Fibroblast of the aortic adventitia (primary cell): Measurements from ENCODE around the gene MGME1. TPM values are rescaled to one million over a fixed set of nuclear protein-coding genes. Genes with fewer than 3 reads are reported as not detected.

Source experiments
- DNase-seq: peaks from one replicate; pipeline ENCODE4 v3.0.0-alpha.2; 2010; ENCODE audit warnings: low read depth
- H3K4me3 ChIP-seq: 2 replicates; pipeline ENCODE4 v1.5.1; 2011; ENCODE audit warnings: low read depth, mild to moderate bottlenecking, control low read depth, low read length, moderate library complexity
- CTCF ChIP-seq: IDR thresholded peaks from 2 replicates; pipeline ENCODE4 v1.5.1; 2011; ENCODE audit warnings: mild to moderate bottlenecking, low read length, control low read depth, inconsistent platforms; ENCODE audit not compliant: insufficient read depth
- total RNA-seq: library from RNA; depleted of rRNA; stranded (reverse); fragments of >200 nt; gene quantifications from 2 replicates; pipeline ENCODE4 v1.2.3, GENCODE V29; 2012; ENCODE audit warnings: low replicate concordance

Gene MGME1
- total RNA-seq, 1 donor = 18.6 TPM

GRCh38 chr20:17971300-17972013 is 2.6 kb downstream of the MGME1 start:
- DNase-seq = peak; percentile 62
- TF ChIP-seq CTCF = no peak
- peak overlapping the region; percentile 95 for H3K4me3 ChIP-seq

GRCh38 chr20:17972121-17972520 is 3.3 kb downstream of the MGME1 start:
- no peak for TF ChIP-seq CTCF
- no peak for DNase-seq
- peak overlapping the region; percentile 95 for H3K4me3 ChIP-seq

- no peak for DNase-seq
- no peak overlapping the region for H3K4me3 ChIP-seq
- TF ChIP-seq CTCF = no peak
These were observed 7.5 kb downstream of the MGME1 start for GRCh38 chr20:17976305-17976704.

GRCh38 chr20:17985388-17986018 is 16.7 kb downstream of the MGME1 start:
- no peak for DNase-seq
- no peak for TF ChIP-seq CTCF
- H3K4me3 ChIP-seq = no peak overlapping the region

GRCh38 chr20:17987988-17988387 is 19.2 kb downstream of the MGME1 start:
- DNase-seq = no peak
- no peak for TF ChIP-seq CTCF
- no peak overlapping the region for H3K4me3 ChIP-seq

GRCh38 chr20:17990278-17990972 is 21.6 kb downstream of the MGME1 start:
- DNase-seq = no peak
- no peak for TF ChIP-seq CTCF
- H3K4me3 ChIP-seq = no peak overlapping the region
